Activated T-helper 2 cell treated with anti-CD3 and anti-CD28 coated beads, Interferon-gamma antibody, Interleukin-2, Interleukin-4, amounts not matched to agents 10 μg/mL and 5 μg/mL and 100 μg/mL, durations not matched to agents 14 hours and 24 hours and 36 hours (primary cell): ENCODE results near the gene CDK15. TPM values are rescaled to one million over a fixed set of nuclear protein-coding genes. Genes with fewer than 3 reads are reported as not detected.

Experiments
- DNase-seq: peaks from one replicate; pipeline ENCODE4 v3.0.0; 2021; ENCODE audit warnings: low spot score
- H3K27ac Mint-ChIP-seq: one replicate; pipeline ENCODE4 v1.8.0; 2021; ENCODE audit warnings: mixed read lengths
- H3K27me3 Mint-ChIP-seq: one replicate; pipeline ENCODE4 v1.8.0; 2021; ENCODE audit warnings: low read depth, mixed read lengths
- H3K36me3 Mint-ChIP-seq: one replicate; pipeline ENCODE4 v1.8.0; 2021; ENCODE audit warnings: low read depth, mixed read lengths
- H3K4me1 Mint-ChIP-seq: one replicate; pipeline ENCODE4 v1.8.0; 2021; ENCODE audit warnings: low read depth, mixed read lengths
- H3K4me3 Mint-ChIP-seq: one replicate; pipeline ENCODE4 v1.8.0; 2021; ENCODE audit warnings: low read depth, mild to moderate bottlenecking, moderate library complexity, mixed read lengths
- H3K9me3 Mint-ChIP-seq: one replicate; pipeline ENCODE4 v1.8.0; 2021; ENCODE audit warnings: mixed read lengths
- intact Hi-C: fragments of 100-400 bp; cut with micrococcal nuclease; formaldehyde crosslinking; loops from one replicate; pipeline ENCODE4 v1.15.1; 2023
- total RNA-seq: library from RNA; stranded (reverse); gene quantifications from 2 replicates; pipeline ENCODE4 v1.2.3, GENCODE V29; 2022

Gene CDK15
- total RNA-seq, 1 donor from 2014 or later: not detected

DNA sequence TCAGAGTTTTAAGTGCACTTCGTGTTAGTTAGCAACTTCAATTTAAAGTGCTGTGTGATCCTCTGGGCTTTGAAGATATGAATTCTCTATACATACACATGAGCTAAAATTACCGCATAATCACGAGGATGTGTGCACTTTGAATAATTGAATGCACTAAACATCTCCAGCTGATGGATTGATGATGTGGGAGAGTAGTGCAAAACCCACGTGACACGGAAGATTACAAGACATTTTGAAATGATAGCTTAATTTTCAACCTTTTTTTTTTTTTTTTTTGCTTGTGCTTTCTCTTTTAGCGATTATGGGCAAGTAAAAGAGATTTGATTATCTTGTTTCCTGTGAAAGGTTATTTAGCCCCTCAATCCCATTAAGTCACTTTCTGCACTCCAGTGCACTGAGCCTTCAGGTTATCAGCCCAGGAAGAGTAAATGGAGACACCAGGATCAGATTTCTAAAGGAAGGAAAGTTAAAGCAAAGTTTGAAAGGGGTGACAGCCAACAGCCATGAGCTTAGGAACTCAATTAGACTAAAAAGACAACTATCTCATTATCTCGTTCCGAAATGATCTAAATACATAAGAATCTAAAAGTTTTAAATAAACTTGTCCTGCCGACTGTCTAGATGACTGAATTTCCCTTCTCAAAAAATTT is 81.6 kb downstream of the CDK15 start:
- Mint-ChIP-seq H3K4me3 (no peak overlapping the region), H3K4me1 (no peaks in the 10 kb centered on the region), H3K27ac (no peak overlapping the region), H3K36me3 (no peaks in the 10 kb centered on the region), H3K9me3 (no peaks in the 10 kb centered on the region), H3K27me3 (peaks cover 40% of the 10 kb centered on the region)
- no peak for DNase-seq
- intact Hi-C loops: no loop called here

DNA sequence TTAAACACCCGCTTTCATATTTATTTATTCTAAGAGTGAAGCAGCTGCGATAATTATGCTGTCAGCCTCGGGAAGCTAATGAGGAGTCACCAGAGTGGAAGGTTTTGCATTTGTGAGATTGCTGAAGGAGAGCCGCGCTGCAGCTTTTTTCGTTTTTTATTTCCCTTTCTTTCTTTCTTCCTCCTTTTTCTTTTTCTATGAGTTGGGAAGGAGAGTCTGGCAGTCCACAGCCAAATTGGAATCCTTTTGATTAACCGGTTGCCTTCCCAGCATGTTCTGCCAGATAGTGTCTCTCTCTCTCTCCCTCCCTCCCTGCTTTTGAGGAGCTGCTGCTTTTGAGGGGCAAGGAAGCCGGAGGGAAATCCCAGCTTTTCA is 82.1 kb downstream of the CDK15 start:
- peaks cover 40% of the 10 kb centered on the region for H3K27me3 Mint-ChIP-seq
- no peaks in the 10 kb centered on the region for H3K9me3 Mint-ChIP-seq
- H3K4me3 Mint-ChIP-seq: no peak overlapping the region
- H3K27ac Mint-ChIP-seq: no peak overlapping the region
- no peaks in the 10 kb centered on the region for H3K36me3 Mint-ChIP-seq
- H3K4me1 Mint-ChIP-seq: no peaks in the 10 kb centered on the region
- intact Hi-C loops: no loop called here
- DNase-seq: no peak

DNA sequence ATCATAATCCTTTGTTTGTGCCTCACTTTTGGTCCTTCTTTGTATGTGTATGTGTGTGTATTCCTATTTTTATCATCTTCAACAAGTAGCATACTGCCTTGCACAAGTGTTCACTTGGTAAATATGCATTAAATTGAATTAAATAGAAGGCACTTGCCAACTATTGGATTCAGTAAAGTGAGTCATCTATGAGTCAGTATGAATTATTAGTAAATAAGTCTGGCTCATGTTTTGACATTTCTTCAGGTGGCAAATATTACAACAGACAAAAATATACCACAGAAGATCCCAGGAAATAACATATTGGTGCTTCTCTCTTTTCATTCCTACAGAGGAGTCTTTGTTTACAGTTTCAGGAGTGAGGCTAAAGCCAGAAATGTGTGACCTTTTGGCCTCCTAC is 84.1 kb downstream of the CDK15 start:
- Mint-ChIP-seq H3K27me3 (peaks cover 24% of the 10 kb centered on the region), H3K27ac (no peak overlapping the region), H3K36me3 (no peaks in the 10 kb centered on the region), H3K4me3 (no peak overlapping the region), H3K9me3 (no peaks in the 10 kb centered on the region), H3K4me1 (no peaks in the 10 kb centered on the region)
- intact Hi-C loops: no loop called here
- DNase-seq: no peak

DNA sequence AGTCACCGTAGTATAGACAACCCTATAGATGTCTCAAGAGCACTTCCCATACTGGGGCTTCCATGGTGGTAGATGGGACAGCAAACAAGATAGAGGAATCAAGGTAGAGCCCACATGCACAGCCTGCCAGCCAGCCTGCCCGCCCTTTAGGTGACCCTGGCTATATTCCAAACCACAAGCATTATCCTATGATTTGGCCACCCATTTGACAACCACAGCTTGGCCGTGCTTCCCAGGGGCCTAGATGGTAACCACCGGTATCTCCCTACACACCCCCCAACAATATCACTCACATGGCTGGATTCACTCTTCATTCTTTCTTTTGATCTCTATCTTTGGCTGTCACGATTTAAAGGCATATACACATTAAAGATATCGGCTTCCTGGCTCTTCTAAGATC is 85.3 kb downstream of the CDK15 start:
- Mint-ChIP-seq H3K9me3 (no peaks in the 10 kb centered on the region), H3K36me3 (no peaks in the 10 kb centered on the region), H3K27ac (no peak overlapping the region), H3K4me3 (no peak overlapping the region), H3K27me3 (peaks cover 25% of the 10 kb centered on the region), H3K4me1 (no peaks in the 10 kb centered on the region)
- intact Hi-C loops: no loop called here
- DNase-seq: no peak

DNA sequence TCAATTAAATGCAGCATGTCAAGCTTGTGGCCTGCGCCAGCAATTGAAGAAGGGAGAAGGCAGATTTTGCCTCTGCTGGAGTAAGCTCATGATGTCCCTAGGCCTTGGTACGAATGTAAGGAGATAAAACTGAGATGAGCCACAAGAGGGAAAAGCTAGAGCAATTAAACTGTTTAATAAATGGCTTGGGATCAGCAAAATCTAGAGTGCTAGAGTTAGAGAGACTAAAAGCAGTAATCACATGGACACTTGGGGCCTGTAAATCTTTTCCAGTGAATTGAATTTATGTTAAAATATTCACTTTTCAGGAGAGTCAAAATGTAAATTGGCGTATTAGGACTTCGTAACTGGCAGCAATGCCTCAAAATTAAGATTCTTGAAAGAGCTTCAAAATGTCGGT is 86.2 kb downstream of the CDK15 start:
- H3K27ac Mint-ChIP-seq: no peak overlapping the region

DNA sequence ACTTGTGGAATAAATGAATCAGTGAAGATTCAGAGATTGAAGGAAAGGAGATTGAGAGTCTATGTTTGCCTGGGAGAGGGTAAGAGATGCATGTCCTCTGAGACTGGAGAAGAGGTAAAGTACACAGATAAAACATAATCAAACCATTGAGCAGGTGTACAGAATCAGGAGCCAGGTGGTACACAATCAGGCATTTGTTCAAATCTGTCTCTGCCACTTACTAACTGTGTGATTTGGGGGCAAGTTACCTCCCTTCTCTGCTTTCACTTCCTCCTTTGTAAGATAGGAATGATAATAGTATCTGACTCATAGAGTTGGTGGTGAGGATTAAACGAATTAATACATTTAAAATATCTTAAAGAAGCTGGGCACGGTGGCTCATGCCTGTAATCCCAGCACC is 94.0 kb downstream of the CDK15 start:
- peaks cover 8% of the 10 kb centered on the region for H3K4me1 Mint-ChIP-seq
- no peaks in the 10 kb centered on the region for H3K9me3 Mint-ChIP-seq
- no peak for DNase-seq
- intact Hi-C loops: no loop called here
- H3K27ac Mint-ChIP-seq: no peak overlapping the region
- H3K4me3 Mint-ChIP-seq: no peak overlapping the region
- peaks cover 27% of the 10 kb centered on the region for H3K27me3 Mint-ChIP-seq
- H3K36me3 Mint-ChIP-seq: no peaks in the 10 kb centered on the region

More for the DNA sequence above, 86.2 kb downstream of the CDK15 start:
- no peak for DNase-seq
- H3K4me3 Mint-ChIP-seq: no peak overlapping the region
- no peaks in the 10 kb centered on the region for H3K4me1 Mint-ChIP-seq
- H3K36me3 Mint-ChIP-seq: no peaks in the 10 kb centered on the region
- H3K27me3 Mint-ChIP-seq: peaks cover 20% of the 10 kb centered on the region
- intact Hi-C loops: no loop called here
- no peaks in the 10 kb centered on the region for H3K9me3 Mint-ChIP-seq

DNA sequence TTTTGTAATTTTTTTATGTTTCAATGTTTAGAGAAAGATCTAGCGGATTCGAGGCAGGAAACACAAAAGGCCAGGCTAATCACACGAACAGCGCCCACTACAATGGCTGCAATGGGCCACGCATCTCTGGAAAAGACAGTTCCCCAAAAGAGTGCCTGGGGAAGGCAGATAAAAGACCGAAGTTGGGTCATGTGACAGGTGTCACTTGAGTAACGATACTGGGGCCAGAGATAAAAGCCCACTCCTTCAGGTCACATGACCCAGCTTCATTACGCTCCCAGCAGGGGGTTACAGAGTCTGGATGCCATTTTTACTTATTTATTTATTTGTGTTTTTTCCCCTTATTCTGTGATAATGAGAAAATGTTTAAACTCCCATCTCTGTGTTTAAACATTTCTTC is 95.4 kb downstream of the CDK15 start:
- Mint-ChIP-seq H3K9me3 (no peaks in the 10 kb centered on the region), H3K4me3 (no peak overlapping the region), H3K36me3 (no peaks in the 10 kb centered on the region), H3K27me3 (peaks cover 26% of the 10 kb centered on the region), H3K4me1 (peaks cover 8% of the 10 kb centered on the region), H3K27ac (no peak overlapping the region)
- DNase-seq: no peak
- intact Hi-C loops: no loop called here

DNA sequence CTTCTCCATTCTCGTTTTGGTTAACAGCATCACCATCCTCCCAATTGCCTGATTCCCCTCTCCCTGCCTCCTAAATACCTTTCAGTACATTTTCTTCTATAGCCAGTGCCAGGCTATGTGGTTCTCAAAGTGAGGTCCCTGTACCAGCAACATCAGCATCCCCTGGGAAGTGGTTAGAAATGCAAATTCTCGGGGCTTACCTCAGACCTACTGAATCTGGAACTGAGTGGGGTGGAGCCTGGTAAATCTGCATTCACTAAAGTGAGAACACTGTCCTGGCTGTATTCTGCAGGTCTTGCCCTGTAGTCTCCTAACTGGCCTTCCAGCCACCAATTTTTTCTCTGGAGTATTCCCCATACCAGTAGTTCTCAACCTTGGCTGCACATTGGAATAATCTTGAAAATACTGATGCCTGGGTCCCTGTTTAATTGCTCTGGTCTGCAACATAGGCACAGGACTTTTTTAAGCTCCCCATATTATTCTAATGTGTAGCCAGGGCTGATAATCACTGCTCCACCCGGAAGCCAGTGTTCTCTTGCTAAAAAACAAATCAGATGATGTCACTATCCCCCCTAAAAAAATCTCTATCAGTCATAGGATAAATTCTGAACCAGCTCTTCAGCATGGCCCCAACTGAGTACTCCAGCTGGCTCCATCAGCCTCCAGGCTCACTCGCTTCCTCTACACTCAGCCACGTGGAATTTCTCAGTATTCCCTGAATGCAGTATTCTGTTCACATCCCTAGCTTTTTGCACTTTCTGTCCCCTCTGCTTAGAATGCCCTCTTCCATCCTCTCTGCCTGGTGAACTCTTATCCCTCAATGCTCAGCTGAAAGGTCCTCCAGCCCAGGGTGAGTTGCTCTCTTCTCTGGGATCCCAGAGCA is 98.4 kb downstream of the CDK15 start:
- intact Hi-C loops: no loop called here
- Mint-ChIP-seq H3K36me3 (no peaks in the 10 kb centered on the region), H3K27ac (no peak overlapping the region), H3K4me1 (peaks cover 9% of the 10 kb centered on the region), H3K27me3 (peaks cover 20% of the 10 kb centered on the region), H3K9me3 (no peaks in the 10 kb centered on the region), H3K4me3 (no peak overlapping the region)
- no peak for DNase-seq

DNA sequence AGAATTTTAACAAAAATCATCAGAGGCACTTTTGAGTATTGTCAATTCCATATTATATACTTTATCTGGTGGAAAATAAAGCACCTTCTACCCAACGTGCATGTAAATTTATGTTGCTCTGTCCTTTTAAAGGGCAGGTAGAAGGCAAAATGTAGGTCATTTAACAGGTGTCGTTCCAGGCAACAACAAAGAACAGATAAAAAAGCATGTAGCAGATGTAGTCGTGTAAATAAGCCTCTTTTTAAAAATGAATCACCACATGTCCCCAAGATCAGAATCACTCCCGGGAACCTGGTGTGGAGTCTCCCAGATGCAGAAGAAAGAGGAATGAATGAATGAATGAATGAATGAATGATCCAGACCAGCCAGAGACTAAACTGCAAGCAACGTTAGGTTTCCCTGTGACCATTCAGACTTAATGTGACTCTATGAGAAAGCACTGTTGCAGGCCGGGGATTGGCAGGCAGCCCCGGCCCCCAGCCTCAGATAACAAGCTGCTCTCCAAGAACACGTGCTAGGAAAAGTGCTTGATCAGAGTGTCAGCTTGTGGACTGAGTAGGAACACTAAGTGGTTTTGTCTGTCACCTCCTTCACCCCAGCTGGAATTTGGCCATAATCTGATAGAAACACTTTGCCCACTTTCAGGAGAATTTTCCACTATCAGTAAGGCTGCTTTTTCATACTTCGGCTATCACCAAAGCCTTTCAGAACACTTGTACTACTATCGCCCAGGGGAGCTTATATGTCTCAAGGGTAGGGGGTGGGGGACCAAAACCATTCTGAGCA is 100.6 kb downstream of the CDK15 start:
- intact Hi-C loops: no loop called here
- no peak for DNase-seq
- Mint-ChIP-seq H3K27me3 (peaks cover 15% of the 10 kb centered on the region), H3K36me3 (no peaks in the 10 kb centered on the region), H3K4me3 (no peak overlapping the region), H3K27ac (no peak overlapping the region), H3K9me3 (no peaks in the 10 kb centered on the region), H3K4me1 (peaks cover 6% of the 10 kb centered on the region)

DNA sequence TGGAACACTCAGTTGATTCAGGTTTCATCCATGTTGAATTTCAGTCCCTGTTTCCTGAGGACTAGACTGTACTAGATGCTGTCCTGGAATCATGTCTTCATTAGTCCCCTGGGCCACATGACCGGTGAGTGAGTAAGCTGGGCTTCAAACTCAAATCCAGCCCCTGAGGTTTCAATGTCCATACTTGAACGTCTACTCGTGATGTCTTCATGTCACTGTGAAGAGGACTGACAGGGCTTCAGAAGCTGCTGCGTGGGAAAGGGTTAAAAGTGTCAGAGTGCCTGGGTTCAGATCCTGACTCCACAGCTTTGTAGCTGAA is 101.2 kb downstream of the CDK15 start:
- no peaks in the 10 kb centered on the region for H3K9me3 Mint-ChIP-seq
- intact Hi-C loops: no loop called here
- DNase-seq: no peak
- no peak overlapping the region for H3K4me3 Mint-ChIP-seq
- H3K4me1 Mint-ChIP-seq: peaks cover 6% of the 10 kb centered on the region
- H3K27me3 Mint-ChIP-seq: peaks cover 15% of the 10 kb centered on the region
- H3K36me3 Mint-ChIP-seq: no peaks in the 10 kb centered on the region
- no peak overlapping the region for H3K27ac Mint-ChIP-seq

DNA sequence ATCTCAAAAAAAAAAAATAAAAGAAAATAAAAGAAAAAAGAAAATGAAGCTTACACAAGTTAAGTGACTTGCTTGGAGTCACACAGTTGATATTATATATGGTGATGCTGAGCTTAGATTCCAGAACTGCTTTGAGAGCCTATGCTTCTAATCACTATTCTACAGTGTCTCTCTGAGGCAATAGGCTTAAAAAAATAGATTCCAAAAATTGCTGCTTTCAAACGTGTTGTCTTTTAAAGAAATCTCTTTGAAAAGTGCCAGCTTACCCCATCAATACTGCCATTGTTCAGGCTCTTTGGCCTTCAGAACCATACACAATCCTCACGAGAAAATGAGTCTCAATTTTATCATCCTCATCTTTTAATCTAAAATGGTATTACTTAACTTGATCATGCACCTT is 102.6 kb downstream of the CDK15 start:
- intact Hi-C loops: no loop called here
- H3K27me3 Mint-ChIP-seq: peaks cover 11% of the 10 kb centered on the region

DNA sequence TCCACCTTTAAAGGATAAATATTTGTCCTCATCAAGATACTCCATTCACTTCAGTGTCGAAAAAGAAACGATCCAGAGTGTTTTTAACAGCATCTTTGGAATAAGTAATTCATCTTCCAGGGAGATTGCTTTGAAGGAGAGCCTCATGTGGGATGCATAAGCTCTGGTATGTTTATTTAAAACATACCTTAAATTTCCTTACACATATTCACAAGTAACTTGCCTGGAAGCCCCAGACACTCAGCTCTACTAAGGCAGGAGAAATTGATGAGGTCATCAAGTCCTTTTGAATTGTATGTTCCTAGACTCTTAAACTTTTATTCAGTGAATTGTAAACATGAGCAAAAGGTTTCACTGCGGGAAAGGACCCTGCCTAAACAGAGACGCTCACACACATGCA is 103.0 kb downstream of the CDK15 start:
- no peak for DNase-seq
- H3K27ac Mint-ChIP-seq: no peak overlapping the region
- peaks cover 6% of the 10 kb centered on the region for H3K4me1 Mint-ChIP-seq
- no peak overlapping the region for H3K4me3 Mint-ChIP-seq
- intact Hi-C loops: no loop called here
- no peaks in the 10 kb centered on the region for H3K36me3 Mint-ChIP-seq
- no peaks in the 10 kb centered on the region for H3K9me3 Mint-ChIP-seq
- H3K27me3 Mint-ChIP-seq: peaks cover 9% of the 10 kb centered on the region

More for the DNA sequence above, 102.6 kb downstream of the CDK15 start:
- H3K27ac Mint-ChIP-seq: no peak overlapping the region
- no peaks in the 10 kb centered on the region for H3K9me3 Mint-ChIP-seq
- H3K36me3 Mint-ChIP-seq: no peaks in the 10 kb centered on the region
- no peak for DNase-seq
- no peak overlapping the region for H3K4me3 Mint-ChIP-seq
- H3K4me1 Mint-ChIP-seq: peaks cover 6% of the 10 kb centered on the region

DNA sequence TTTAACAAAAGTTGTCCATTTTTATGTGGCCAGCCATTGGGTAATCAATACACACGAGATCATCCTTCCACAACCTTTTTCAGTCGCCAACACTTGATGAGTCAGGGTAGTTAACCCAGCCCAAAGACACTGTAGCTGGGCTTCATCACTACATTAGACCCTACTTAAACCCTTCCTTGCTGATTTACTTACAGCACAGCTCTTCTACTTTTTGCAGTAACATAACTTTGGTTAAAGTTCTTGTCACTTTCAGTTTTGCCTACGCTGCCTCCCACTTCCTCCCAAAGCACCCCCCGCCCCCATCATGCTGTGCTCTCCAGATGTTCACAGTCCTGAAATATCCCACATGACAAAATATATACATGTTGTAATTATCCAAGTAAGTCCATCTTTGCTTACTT is 103.6 kb downstream of the CDK15 start:
- Mint-ChIP-seq H3K4me3 (peak overlapping the region; percentile 11), H3K9me3 (no peaks in the 10 kb centered on the region), H3K4me1 (peaks cover 6% of the 10 kb centered on the region), H3K27me3 (peaks cover 6% of the 10 kb centered on the region), H3K36me3 (no peaks in the 10 kb centered on the region), H3K27ac (no peak overlapping the region)
- no peak for DNase-seq
- intact Hi-C loops: no loop called here
